ENCODE results near the gene ARRB1. TPM values are rescaled to one million over a fixed set of nuclear protein-coding genes. Genes with fewer than 3 reads are reported as not detected.

ARRB1 gene
- total RNA-seq, 3 donors from 2014 or later = 16.7 to 25.1 (median 18.8) TPM

GRCh38 chr11:75246671-75247350 lies 104.7 kb downstream of the ARRB1 start:
- DNase-seq (no peak), ATAC-seq (no peak)
- H3K36me3 Mint-ChIP-seq (ENCODE audit: insufficient read depth) = no peaks in the 10 kb centered on the region
- no peak overlapping the region for H3K4me3 Mint-ChIP-seq
- H3K9me3 Mint-ChIP-seq = no peaks in the 10 kb centered on the region
- peaks cover 27% of the 10 kb centered on the region for H3K27me3 Mint-ChIP-seq (ENCODE audit: low read depth)
- H3K4me1 Mint-ChIP-seq (ENCODE audit: low read depth) = peaks cover 5% of the 10 kb centered on the region

- Mint-ChIP-seq H3K4me3 (no peak overlapping the region), H3K36me3 (ENCODE audit: insufficient read depth) (no peaks in the 10 kb centered on the region)
Observed at GRCh38 chr11:75246006-75246670, 105.3 kb downstream of the ARRB1 start.

GRCh38 chr11:75245356-75246005 lies 106.0 kb downstream of the ARRB1 start:
- H3K4me3 Mint-ChIP-seq = no peak overlapping the region
- H3K4me1 Mint-ChIP-seq (ENCODE audit: low read depth) = peaks cover 5% of the 10 kb centered on the region
- no peak for DNase-seq
- peaks cover 24% of the 10 kb centered on the region for H3K27me3 Mint-ChIP-seq (ENCODE audit: low read depth)
- ATAC-seq = no peak
- H3K9me3 Mint-ChIP-seq = no peaks in the 10 kb centered on the region
- no peaks in the 10 kb centered on the region for H3K36me3 Mint-ChIP-seq (ENCODE audit: insufficient read depth)

More at GRCh38 chr11:75246006-75246670, 105.3 kb downstream of the ARRB1 start:
- no peak for DNase-seq
- Mint-ChIP-seq H3K9me3 (no peaks in the 10 kb centered on the region), H3K27me3 (ENCODE audit: low read depth) (peaks cover 24% of the 10 kb centered on the region), H3K4me1 (ENCODE audit: low read depth) (peaks cover 5% of the 10 kb centered on the region)
- ATAC-seq = no peak

- no peak for ATAC-seq
- H3K27me3 Mint-ChIP-seq (ENCODE audit: low read depth) = peaks cover 33% of the 10 kb centered on the region
- no peak overlapping the region for H3K4me3 Mint-ChIP-seq
- no peak for DNase-seq
- peaks cover 8% of the 10 kb centered on the region for H3K4me1 Mint-ChIP-seq (ENCODE audit: low read depth)
- no peaks in the 10 kb centered on the region for H3K36me3 Mint-ChIP-seq (ENCODE audit: insufficient read depth)
- H3K9me3 Mint-ChIP-seq = no peaks in the 10 kb centered on the region
Observed at GRCh38 chr11:75244052-75244814, 107.2 kb downstream of the ARRB1 start.

GRCh38 chr11:75242722-75243600 lies 108.5 kb downstream of the ARRB1 start:
- Mint-ChIP-seq H3K36me3 (ENCODE audit: insufficient read depth) (no peaks in the 10 kb centered on the region), H3K27me3 (ENCODE audit: low read depth) (peaks cover 37% of the 10 kb centered on the region), H3K4me1 (ENCODE audit: low read depth) (peaks cover 8% of the 10 kb centered on the region), H3K4me3 (peak overlapping the region; percentile 69), H3K9me3 (no peaks in the 10 kb centered on the region)
- DNase-seq (no peak), ATAC-seq (no peak)

- no peaks in the 10 kb centered on the region for H3K36me3 Mint-ChIP-seq (ENCODE audit: insufficient read depth)
- H3K4me1 Mint-ChIP-seq (ENCODE audit: low read depth) = peaks cover 8% of the 10 kb centered on the region
- peak; percentile 39 to 55 for ATAC-seq
- H3K9me3 Mint-ChIP-seq = no peaks in the 10 kb centered on the region
- DNase-seq = no peak
- peak overlapping the region; percentile 77 for H3K4me3 Mint-ChIP-seq
- H3K27me3 Mint-ChIP-seq (ENCODE audit: low read depth) = peaks cover 37% of the 10 kb centered on the region
Observed at GRCh38 chr11:75241906-75242644, 109.4 kb downstream of the ARRB1 start.

- H3K27me3 Mint-ChIP-seq (ENCODE audit: low read depth) = peaks cover 37% of the 10 kb centered on the region
- peak; percentile 85 for DNase-seq
- H3K4me3 Mint-ChIP-seq = peak overlapping the region; percentile 77
Observed at GRCh38 chr11:75241036-75241905, 110.2 kb downstream of the ARRB1 start.

GRCh38 chr11:75240311-75241035 lies 111.0 kb downstream of the ARRB1 start, which contains the start of gene TPBGL:
TPBGL (plus strand) TSS chr11:75240774; CDS start chr11:75241050, 276 bp downstream.
- H3K4me3 Mint-ChIP-seq = peak within 1 kb of the TSS; percentile 73
- peaks cover 8% of the 10 kb centered on the region for H3K4me1 Mint-ChIP-seq (ENCODE audit: low read depth)
- ATAC-seq (no peak), DNase-seq (peak; percentile 35)
- peaks cover 42% of the 10 kb centered on the region for H3K27me3 Mint-ChIP-seq (ENCODE audit: low read depth)
- no peaks in the 10 kb centered on the region for H3K9me3 Mint-ChIP-seq
- H3K36me3 Mint-ChIP-seq (ENCODE audit: insufficient read depth) = no peaks in the 10 kb centered on the region

More at GRCh38 chr11:75241036-75241905, 110.2 kb downstream of the ARRB1 start:
- Mint-ChIP-seq H3K36me3 (ENCODE audit: insufficient read depth) (no peaks in the 10 kb centered on the region), H3K9me3 (no peaks in the 10 kb centered on the region), H3K4me1 (ENCODE audit: low read depth) (peaks cover 8% of the 10 kb centered on the region)
- ATAC-seq = peak; percentile 90 to 91

- Mint-ChIP-seq H3K36me3 (ENCODE audit: insufficient read depth) (no peaks in the 10 kb centered on the region), H3K4me3 (peak overlapping the region; percentile 73), H3K27me3 (ENCODE audit: low read depth) (peaks cover 42% of the 10 kb centered on the region), H3K4me1 (ENCODE audit: low read depth) (peaks cover 8% of the 10 kb centered on the region), H3K9me3 (no peaks in the 10 kb centered on the region)
- ATAC-seq (no peak), DNase-seq (no peak)
Observed at GRCh38 chr11:75239531-75240290, 111.8 kb downstream of the ARRB1 start.

- Mint-ChIP-seq H3K9me3 (no peaks in the 10 kb centered on the region), H3K27me3 (ENCODE audit: low read depth) (peaks cover 41% of the 10 kb centered on the region), H3K4me3 (peak overlapping the region; percentile 13), H3K36me3 (ENCODE audit: insufficient read depth) (no peaks in the 10 kb centered on the region), H3K4me1 (ENCODE audit: low read depth) (peaks cover 8% of the 10 kb centered on the region)
- ATAC-seq = no peak
- no peak for DNase-seq
Observed at GRCh38 chr11:75238595-75239440, 112.6 kb downstream of the ARRB1 start.

Measured in activated T-cell treated with anti-CD3 and anti-CD28 coated beads, Interleukin-2, amount 50 U/mL, for 4 hours (primary cell).